ENCODE results near the gene SUDS3. TPM values are rescaled to one million over a fixed set of nuclear protein-coding genes. Genes with fewer than 3 reads are reported as not detected.

The SUDS3 gene
- total RNA-seq, 3 donors from 2014 or later = 38.9 to 66.3 (median 47.2) TPM

GRCh38 chr12:118375348-118375747, 1.0 kb upstream of the SUDS3 start:
- H3K27ac ChIP-seq = peak overlapping the region; percentile 93 to 98
- no peaks in the 10 kb centered on the region for H3K36me3 ChIP-seq
- peak overlapping the region; percentile 95 to 100 (median 98) for H3K4me3 ChIP-seq
- H3K27me3 ChIP-seq = no peaks in the 10 kb centered on the region
- no peak for DNase-seq (ENCODE audit: low spot score in 2 of 2)
- H3K9me3 ChIP-seq = no peaks in the 10 kb centered on the region
- intact Hi-C loops (cut with DNase I; ENCODE audit: low total_unique reads) = loop anchor here (2.0 to 5.0 kb wide), 2 partner anchors 93 to 193 kb away; no protein-coding TSS in a partner anchor
- no peak for TF ChIP-seq POLR2AphosphoS5 (IDR thresholded peaks at IDR 0.05)
- TF ChIP-seq POLR2A (IDR thresholded peaks at IDR 0.05) = no peak
- TF ChIP-seq CTCF (IDR thresholded peaks at IDR 0.05) = no peak
- peaks cover 0 to 12% of the 10 kb centered on the region in 2 donors for H3K4me1 ChIP-seq

DNA sequence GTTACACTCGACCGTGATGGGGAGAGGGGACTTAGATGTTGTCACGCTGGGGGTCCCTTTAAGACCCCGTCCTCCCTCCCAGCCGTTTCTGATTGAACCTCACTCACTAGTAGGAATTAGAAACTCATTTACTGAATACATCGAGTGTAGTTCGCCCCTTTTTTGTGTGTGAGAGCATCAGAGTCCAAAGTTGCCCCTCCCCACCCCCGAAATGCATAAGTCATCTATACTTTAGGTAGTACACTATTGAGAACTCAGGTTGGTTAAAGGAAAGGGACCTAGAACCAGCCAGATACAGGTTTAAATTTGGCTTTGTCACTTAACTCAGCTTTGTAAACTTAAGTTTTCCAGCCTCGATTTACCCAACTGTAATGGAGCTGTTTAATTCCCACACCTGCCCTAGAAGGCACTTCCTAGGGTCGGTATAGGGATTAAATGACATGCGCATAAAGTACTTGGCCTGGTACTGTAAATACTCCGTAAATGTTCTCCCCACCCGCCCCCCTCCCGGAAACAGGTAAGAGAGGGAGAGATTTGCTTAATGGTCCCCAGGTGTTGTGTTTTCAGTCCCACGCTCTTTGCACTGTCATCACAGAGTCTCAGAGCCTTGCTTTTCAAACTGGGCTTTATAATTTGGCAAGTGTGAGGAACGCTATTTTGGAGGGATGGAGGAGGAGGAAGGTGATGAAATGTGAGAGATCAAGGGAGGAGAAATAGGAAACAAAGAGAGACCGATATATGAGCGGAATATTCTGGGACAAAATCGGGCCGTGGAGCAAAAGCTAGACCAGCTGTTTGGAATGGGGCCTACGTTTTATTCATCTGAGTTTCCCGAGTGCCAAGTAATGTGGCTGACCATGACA, 897 bp downstream of the SUDS3 start:
- Histone ChIP-seq H3K4me1 (peaks cover 0 to 7% of the 10 kb centered on the region in 2 donors), H3K27me3 (no peaks in the 10 kb centered on the region), H3K27ac (peak overlapping the region; percentile 93 to 98), H3K4me3 (peak overlapping the region; percentile 95 to 100 (median 98)), H3K36me3 (no peaks in the 10 kb centered on the region), H3K9me3 (no peaks in the 10 kb centered on the region)
- no peak for DNase-seq (ENCODE audit: low spot score in 2 of 2)
- intact Hi-C loops (cut with DNase I; ENCODE audit: low total_unique reads) = loop anchor here (5.0 kb wide), 1 partner anchor 95 kb away; no protein-coding TSS in a partner anchor
- TF ChIP-seq POLR2AphosphoS5 (IDR thresholded peaks at IDR 0.05) (no peak), CTCF (IDR thresholded peaks at IDR 0.05) (no peak), POLR2A (IDR thresholded peaks at IDR 0.05) (no peak)

DNA sequence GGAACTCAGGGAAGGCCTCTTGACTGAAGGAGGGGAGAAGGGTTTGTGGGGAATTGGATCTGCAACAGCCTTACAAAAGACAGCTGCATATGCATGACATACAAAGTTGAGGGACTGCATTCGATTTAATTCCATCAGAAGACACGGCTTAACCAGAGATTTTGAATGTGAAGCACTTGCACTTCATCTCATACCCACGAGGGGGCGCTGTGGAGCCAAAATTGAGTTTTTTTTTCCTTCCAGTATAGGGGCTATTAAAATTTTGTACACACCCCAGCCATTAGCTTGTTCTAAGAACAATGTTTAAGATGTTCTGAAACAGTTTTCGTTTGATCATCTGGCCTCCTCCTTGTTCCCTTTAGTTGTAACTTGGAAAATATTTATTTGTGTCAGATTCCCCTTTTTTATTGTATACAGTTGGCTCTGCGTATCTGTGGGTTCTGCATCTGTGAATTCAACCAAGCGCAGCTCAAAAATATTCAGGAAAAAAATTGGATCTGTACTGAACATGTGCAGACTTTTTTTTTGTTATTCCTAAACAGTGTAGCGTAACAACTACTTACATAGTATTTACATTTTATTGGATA, 1.6 kb downstream of the SUDS3 start:
- DNase-seq (ENCODE audit: low spot score in 2 of 2) = peak in 1 of 2 donors; percentile 62

DNA sequence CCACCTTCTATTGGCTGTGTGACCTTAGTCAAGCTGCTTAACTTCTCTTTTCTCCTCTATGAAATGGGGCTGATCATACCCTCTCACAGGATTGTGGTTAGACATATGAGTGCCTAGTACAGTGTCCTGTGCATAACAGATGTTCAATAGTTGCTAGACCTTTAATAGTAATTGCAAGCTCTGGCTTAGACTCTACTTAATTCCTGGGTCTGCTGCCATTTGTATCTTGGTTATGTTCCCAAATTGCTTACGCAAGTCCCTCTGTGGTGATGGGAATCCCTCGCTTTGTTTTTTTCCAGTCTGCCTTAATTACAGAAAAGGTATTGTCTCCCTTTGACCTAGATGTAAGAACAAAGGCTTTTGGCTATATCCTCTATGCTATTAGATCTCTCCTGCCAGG, 15.1 kb downstream of the SUDS3 start:
- Histone ChIP-seq H3K4me1 (peaks cover 0 to 5% of the 10 kb centered on the region in 2 donors), H3K9me3 (no peaks in the 10 kb centered on the region), H3K4me3 (no peak overlapping the region), H3K27ac (peak overlapping the region; percentile 50 to 73), H3K36me3 (no peaks in the 10 kb centered on the region), H3K27me3 (no peaks in the 10 kb centered on the region)
- TF ChIP-seq CTCF (IDR thresholded peaks at IDR 0.05) = no peak
- no peak for TF ChIP-seq POLR2A (IDR thresholded peaks at IDR 0.05)
- no peak for TF ChIP-seq POLR2AphosphoS5 (IDR thresholded peaks at IDR 0.05)
- peak in 1 of 2 donors; percentile 30 for DNase-seq (ENCODE audit: low spot score in 2 of 2)
- intact Hi-C loops (cut with DNase I; ENCODE audit: low total_unique reads) = no loop called here

More for the DNA sequence above, 1.6 kb downstream of the SUDS3 start:
- intact Hi-C loops (cut with DNase I; ENCODE audit: low total_unique reads) = loop anchor here (5.0 kb wide), 1 partner anchor 96 kb away; no protein-coding TSS in a partner anchor
- Histone ChIP-seq H3K36me3 (no peaks in the 10 kb centered on the region), H3K27ac (no peak overlapping the region), H3K27me3 (no peaks in the 10 kb centered on the region), H3K9me3 (no peaks in the 10 kb centered on the region), H3K4me3 (peak overlapping the region; percentile 95 to 100 (median 98)), H3K4me1 (peaks cover 0 to 7% of the 10 kb centered on the region in 2 donors)
- TF ChIP-seq CTCF (IDR thresholded peaks at IDR 0.05) = peak; percentile 89 to 96 (median 92)
- no peak for TF ChIP-seq POLR2AphosphoS5 (IDR thresholded peaks at IDR 0.05)
- TF ChIP-seq POLR2A (IDR thresholded peaks at IDR 0.05) = no peak

- no peaks in the 10 kb centered on the region for H3K27me3 ChIP-seq
- DNase-seq (ENCODE audit: low spot score in 2 of 2) = no peak
- no peak overlapping the region for H3K4me3 ChIP-seq
- H3K27ac ChIP-seq = peak overlapping the region; percentile 50 to 73
- no peaks in the 10 kb centered on the region for H3K9me3 ChIP-seq
- intact Hi-C loops (cut with DNase I; ENCODE audit: low total_unique reads) = no loop called here
- peaks cover 0 to 5% of the 10 kb centered on the region in 2 donors for H3K4me1 ChIP-seq
- no peaks in the 10 kb centered on the region for H3K36me3 ChIP-seq
- TF ChIP-seq POLR2AphosphoS5 (IDR thresholded peaks at IDR 0.05) (no peak), POLR2A (IDR thresholded peaks at IDR 0.05) (no peak)
These were observed 15.5 kb downstream of the SUDS3 start for GRCh38 chr12:118391836-118392235.

All from breast epithelium (tissue), 4 donors.